ENCODE data around the gene SLC9A5.

Gene SLC9A5

GRCh38 chr16:67317853-67318252 lies 69.1 kb downstream of the SLC9A5 start:
- DNase-seq = no peak
